ENCODE results near the gene APIP.

APIP gene

GRCh38 chr11:34959770-34960169 is 43.6 kb upstream of the APIP start:
- H3K27me3 ChIP-seq (ENCODE audit: insufficient read depth, low read depth, severe bottlenecking): no peaks in the 10 kb centered on the region
- H3K36me3 ChIP-seq: no peaks in the 10 kb centered on the region
- no peak for DNase-seq
- no peak overlapping the region for H3K27ac ChIP-seq
- no peak for TF ChIP-seq CTCF (IDR thresholded peaks at IDR 0.05; ENCODE audit: low read depth, low read length)
- no peak overlapping the region for H3K4me3 ChIP-seq (ENCODE audit: low read depth, low read length)
- no peaks in the 10 kb centered on the region for H3K9me3 ChIP-seq (ENCODE audit: severe bottlenecking)

DNA sequence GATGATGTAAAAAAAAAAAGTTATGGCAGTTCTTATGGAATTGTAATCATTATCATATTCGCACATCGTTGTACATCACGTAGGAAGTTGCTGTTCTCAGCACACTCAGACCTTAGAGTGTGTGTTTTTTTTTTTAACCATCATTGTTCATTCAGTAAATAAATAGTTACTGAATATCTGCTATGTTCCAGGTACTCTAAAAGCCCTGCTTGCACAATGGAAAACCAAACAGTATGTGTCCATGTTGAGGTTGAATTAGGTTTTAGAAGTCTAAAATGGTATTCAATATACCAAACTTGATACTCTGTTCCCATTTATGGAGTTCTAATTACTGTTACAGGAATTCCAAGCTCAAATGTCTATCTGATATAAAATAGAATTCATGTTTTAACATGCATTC is 41.4 kb upstream of the APIP start:
- no peak overlapping the region for H3K27ac ChIP-seq
- H3K4me3 ChIP-seq (ENCODE audit: low read depth, low read length): no peak overlapping the region
- no peaks in the 10 kb centered on the region for H3K27me3 ChIP-seq (ENCODE audit: insufficient read depth, low read depth, severe bottlenecking)
- H3K36me3 ChIP-seq: no peaks in the 10 kb centered on the region
- TF ChIP-seq CTCF (IDR thresholded peaks at IDR 0.05; ENCODE audit: low read depth, low read length): no peak
- H3K9me3 ChIP-seq (ENCODE audit: severe bottlenecking): no peaks in the 10 kb centered on the region
- no peak for DNase-seq

DNA sequence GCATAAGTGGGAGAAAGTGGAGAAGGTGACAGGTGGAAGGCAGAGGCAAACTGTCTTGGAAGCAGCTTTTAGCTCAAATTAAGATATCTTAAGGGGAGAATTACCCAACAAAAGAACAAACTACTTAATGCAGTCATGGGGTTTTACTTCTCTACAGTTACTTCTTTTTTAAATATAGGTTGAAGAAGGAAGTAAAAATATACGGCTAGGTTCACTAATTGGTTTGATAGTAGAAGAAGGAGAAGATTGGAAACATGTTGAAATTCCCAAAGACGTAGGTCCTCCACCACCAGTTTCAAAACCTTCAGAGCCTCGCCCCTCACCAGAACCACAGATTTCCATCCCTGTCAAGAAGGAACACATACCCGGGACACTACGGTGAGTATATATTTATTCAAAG is 41.0 kb upstream of the APIP start:
- no peak overlapping the region for H3K27ac ChIP-seq
- H3K9me3 ChIP-seq (ENCODE audit: severe bottlenecking): no peaks in the 10 kb centered on the region
- TF ChIP-seq CTCF (IDR thresholded peaks at IDR 0.05; ENCODE audit: low read depth, low read length): no peak
- H3K27me3 ChIP-seq (ENCODE audit: insufficient read depth, low read depth, severe bottlenecking): no peaks in the 10 kb centered on the region
- H3K4me3 ChIP-seq (ENCODE audit: low read depth, low read length): no peak overlapping the region
- no peaks in the 10 kb centered on the region for H3K36me3 ChIP-seq
- no peak for DNase-seq

DNA sequence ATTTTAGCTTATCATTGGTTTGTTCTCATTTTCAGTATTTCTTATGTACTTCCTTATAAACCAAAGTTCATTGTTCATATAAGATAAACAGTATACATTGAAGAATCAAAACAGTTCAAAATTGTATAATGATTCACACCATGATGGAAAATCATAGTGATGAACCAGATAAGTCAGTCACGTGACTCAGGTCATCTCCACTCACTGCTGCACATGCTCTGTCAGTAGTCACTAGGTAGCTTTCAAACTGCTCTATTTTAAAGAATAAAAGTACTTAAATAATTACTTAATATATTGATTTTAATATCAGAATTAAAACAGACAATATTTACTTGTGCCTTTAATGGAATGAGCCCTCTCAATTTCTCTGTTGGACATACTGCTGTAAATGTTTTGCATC is 37.8 kb upstream of the APIP start:
- Histone ChIP-seq H3K4me3 (ENCODE audit: low read depth, low read length) (no peak overlapping the region), H3K9me3 (ENCODE audit: severe bottlenecking) (no peaks in the 10 kb centered on the region), H3K36me3 (no peaks in the 10 kb centered on the region), H3K27me3 (ENCODE audit: insufficient read depth, low read depth, severe bottlenecking) (no peaks in the 10 kb centered on the region), H3K27ac (no peak overlapping the region)
- DNase-seq: no peak
- TF ChIP-seq CTCF (IDR thresholded peaks at IDR 0.05; ENCODE audit: low read depth, low read length): no peak

DNA sequence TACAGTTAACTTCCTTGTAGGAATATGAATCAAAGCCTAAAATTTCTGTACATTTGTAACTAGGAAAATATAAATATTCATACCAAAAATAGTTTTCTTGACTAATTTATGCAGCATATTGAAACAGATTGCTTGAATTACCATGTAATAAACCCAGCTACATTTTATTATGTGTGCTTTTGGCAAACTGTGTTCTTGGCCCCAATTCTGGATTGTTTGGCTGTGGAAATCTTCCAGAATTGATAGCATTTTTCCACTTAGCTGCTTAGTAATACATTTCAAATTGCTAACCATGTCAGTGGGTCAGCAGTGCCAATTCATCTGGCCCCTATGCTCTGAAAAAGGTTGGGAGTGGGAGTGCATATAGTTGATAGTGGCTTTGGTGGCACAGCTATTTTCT is 32.5 kb upstream of the APIP start:
- no peak overlapping the region for H3K27ac ChIP-seq
- no peaks in the 10 kb centered on the region for H3K9me3 ChIP-seq (ENCODE audit: severe bottlenecking)
- no peak for DNase-seq
- no peaks in the 10 kb centered on the region for H3K27me3 ChIP-seq (ENCODE audit: insufficient read depth, low read depth, severe bottlenecking)
- no peaks in the 10 kb centered on the region for H3K36me3 ChIP-seq
- TF ChIP-seq CTCF (IDR thresholded peaks at IDR 0.05; ENCODE audit: low read depth, low read length): no peak
- no peak overlapping the region for H3K4me3 ChIP-seq (ENCODE audit: low read depth, low read length)

- Histone ChIP-seq H3K4me3 (ENCODE audit: low read depth, low read length) (no peak overlapping the region), H3K27me3 (ENCODE audit: insufficient read depth, low read depth, severe bottlenecking) (no peaks in the 10 kb centered on the region), H3K36me3 (no peaks in the 10 kb centered on the region), H3K27ac (no peak overlapping the region), H3K9me3 (ENCODE audit: severe bottlenecking) (no peaks in the 10 kb centered on the region)
- no peak for TF ChIP-seq CTCF (IDR thresholded peaks at IDR 0.05; ENCODE audit: low read depth, low read length)
- DNase-seq: no peak
Observed at GRCh38 chr11:34944692-34945091, 28.5 kb upstream of the APIP start.

Data from WERI-Rb-1 (cell line).